ENCODE results near the gene NBEA.

- TF ChIP-seq CTCF (IDR thresholded peaks at IDR 0.05) (no peak), POLR2A (IDR thresholded peaks at IDR 0.05) (no peak), POLR2AphosphoS5 (IDR thresholded peaks at IDR 0.05) (no peak)
These were observed 2.3 kb upstream of the NBEA start for GRCh38 chr13:34939771-34940170.

All from stomach (tissue), 4 donors.